ENCODE measurements around the gene VSX2. TPM values are rescaled to one million over a fixed set of nuclear protein-coding genes. Genes with fewer than 3 reads are reported as not detected.

Gene VSX2
- polyA plus RNA-seq, 1 donor from 2014 or later: not detected

GRCh38 chr14:74249433-74250375, 10.5 kb downstream of the VSX2 start:
- H3K36me3 ChIP-seq (ENCODE audit: insufficient read depth, low read length): no peaks in the 10 kb centered on the region
- H3K4me3 ChIP-seq (ENCODE audit: low read length): no peak overlapping the region
- no peaks in the 10 kb centered on the region for H3K79me2 ChIP-seq (replicated peaks; ENCODE audit: insufficient read depth, low read length)
- H3K9ac ChIP-seq (ENCODE audit: low read length): no peak overlapping the region
- H3K9me3 ChIP-seq (ENCODE audit: low read length): no peaks in the 10 kb centered on the region
- H3K4me2 ChIP-seq (ENCODE audit: low read length): no peak overlapping the region
- no peaks in the 10 kb centered on the region for H3K27me3 ChIP-seq (ENCODE audit: insufficient read depth, low read depth, low read length)
- H3K9me2 ChIP-seq (ENCODE audit: insufficient read depth, low read length): no peaks in the 10 kb centered on the region
- no peak overlapping the region for H3K27ac ChIP-seq (ENCODE audit: low read length)
- H2AFZ ChIP-seq (ENCODE audit: low read depth, low read length): no peak overlapping the region
- H3F3A ChIP-seq (ENCODE audit: insufficient read depth, low read length, poor library complexity, severe bottlenecking): no peaks in the 10 kb centered on the region
- TF ChIP-seq POLR2AphosphoS5 (IDR thresholded peaks at IDR 0.05): no peak
- no peak for TF ChIP-seq SMC3 (conservative IDR thresholded peaks at IDR 0.05; ENCODE audit: poor library complexity)
- no peak for TF ChIP-seq TAF1 (IDR thresholded peaks at IDR 0.05; ENCODE audit: low read depth)
- no peak for TF ChIP-seq CTCF (IDR thresholded peaks at IDR 0.05; ENCODE audit: poor library complexity, severe bottlenecking)
- TF ChIP-seq MXI1 (conservative IDR thresholded peaks at IDR 0.05; ENCODE audit: poor library complexity, severe bottlenecking): no peak
- TF ChIP-seq EP300 (conservative IDR thresholded peaks at IDR 0.05; ENCODE audit: poor library complexity, severe bottlenecking): no peak
- no peak for TF ChIP-seq REST (IDR thresholded peaks at IDR 0.05; ENCODE audit: borderline replicate concordance)
- TF ChIP-seq EZH2 (IDR thresholded peaks at IDR 0.05; ENCODE audit: borderline replicate concordance, insufficient read depth, low read length, poor library complexity, severe bottlenecking): no peak
- TF ChIP-seq RAD21 (conservative IDR thresholded peaks at IDR 0.05): no peak
- no peaks in the 10 kb centered on the region for H4K20me1 ChIP-seq (ENCODE audit: insufficient read depth)

- no peak for TF ChIP-seq POLR2AphosphoS5 (IDR thresholded peaks at IDR 0.05)
- no peak for TF ChIP-seq RAD21 (conservative IDR thresholded peaks at IDR 0.05)
- no peak for TF ChIP-seq REST (IDR thresholded peaks at IDR 0.05; ENCODE audit: borderline replicate concordance)
- TF ChIP-seq EP300 (conservative IDR thresholded peaks at IDR 0.05; ENCODE audit: poor library complexity, severe bottlenecking): no peak
- no peak for TF ChIP-seq SMC3 (conservative IDR thresholded peaks at IDR 0.05; ENCODE audit: poor library complexity)
- TF ChIP-seq MXI1 (conservative IDR thresholded peaks at IDR 0.05; ENCODE audit: poor library complexity, severe bottlenecking): no peak
- H3K27ac ChIP-seq (ENCODE audit: low read length): no peak overlapping the region
These were observed 16.0 kb downstream of the VSX2 start for GRCh38 chr14:74255281-74255680.

More at GRCh38 chr14:74255281-74255680, 16.0 kb downstream of the VSX2 start:
- H3K79me2 ChIP-seq (replicated peaks; ENCODE audit: insufficient read depth, low read length): no peaks in the 10 kb centered on the region
- no peak overlapping the region for H3K4me3 ChIP-seq (ENCODE audit: low read length)
- H3K36me3 ChIP-seq (ENCODE audit: insufficient read depth, low read length): no peaks in the 10 kb centered on the region
- H3K4me2 ChIP-seq (ENCODE audit: low read length): no peak overlapping the region
- no peak overlapping the region for H3K9ac ChIP-seq (ENCODE audit: low read length)
- peaks cover 17% of the 10 kb centered on the region for H3K27me3 ChIP-seq (ENCODE audit: insufficient read depth, low read depth, low read length)
- H4K20me1 ChIP-seq (ENCODE audit: insufficient read depth): no peaks in the 10 kb centered on the region
- H3K9me2 ChIP-seq (ENCODE audit: insufficient read depth, low read length): no peaks in the 10 kb centered on the region
- H3F3A ChIP-seq (ENCODE audit: insufficient read depth, low read length, poor library complexity, severe bottlenecking): no peaks in the 10 kb centered on the region
- no peaks in the 10 kb centered on the region for H3K9me3 ChIP-seq (ENCODE audit: low read length)
- no peak overlapping the region for H2AFZ ChIP-seq (ENCODE audit: low read depth, low read length)

All from neural cell (in vitro differentiated cells).